ENCODE results near the gene SPNS2. TPM values are rescaled to one million over a fixed set of nuclear protein-coding genes. Genes with fewer than 3 reads are reported as not detected.

Gene SPNS2
- total RNA-seq, 1 donor from 2014 or later: 79.3 TPM

GRCh38 chr17:4512156-4513112, 13.8 kb downstream of the SPNS2 start:
- intact Hi-C loops (cut with DNase I): no loop called here
- no peak overlapping the region for H3K4me3 ChIP-seq
- no peaks in the 10 kb centered on the region for H3K9me3 ChIP-seq
- peaks cover 5% of the 10 kb centered on the region for H3K4me1 ChIP-seq
- H3K36me3 ChIP-seq: no peaks in the 10 kb centered on the region
- no peak for DNase-seq (ENCODE audit: extremely low spot score in 2 of 2)
- no peak overlapping the region for H3K27ac ChIP-seq
- no peak for TF ChIP-seq POLR2A (IDR thresholded peaks at IDR 0.05)
- no peak for TF ChIP-seq CTCF (IDR thresholded peaks at IDR 0.05)
- no peak for TF ChIP-seq POLR2AphosphoS5 (IDR thresholded peaks at IDR 0.05; ENCODE audit: insufficient read depth in 1 of 2, low read depth in 1 of 2)
- no peaks in the 10 kb centered on the region for H3K27me3 ChIP-seq

DNA sequence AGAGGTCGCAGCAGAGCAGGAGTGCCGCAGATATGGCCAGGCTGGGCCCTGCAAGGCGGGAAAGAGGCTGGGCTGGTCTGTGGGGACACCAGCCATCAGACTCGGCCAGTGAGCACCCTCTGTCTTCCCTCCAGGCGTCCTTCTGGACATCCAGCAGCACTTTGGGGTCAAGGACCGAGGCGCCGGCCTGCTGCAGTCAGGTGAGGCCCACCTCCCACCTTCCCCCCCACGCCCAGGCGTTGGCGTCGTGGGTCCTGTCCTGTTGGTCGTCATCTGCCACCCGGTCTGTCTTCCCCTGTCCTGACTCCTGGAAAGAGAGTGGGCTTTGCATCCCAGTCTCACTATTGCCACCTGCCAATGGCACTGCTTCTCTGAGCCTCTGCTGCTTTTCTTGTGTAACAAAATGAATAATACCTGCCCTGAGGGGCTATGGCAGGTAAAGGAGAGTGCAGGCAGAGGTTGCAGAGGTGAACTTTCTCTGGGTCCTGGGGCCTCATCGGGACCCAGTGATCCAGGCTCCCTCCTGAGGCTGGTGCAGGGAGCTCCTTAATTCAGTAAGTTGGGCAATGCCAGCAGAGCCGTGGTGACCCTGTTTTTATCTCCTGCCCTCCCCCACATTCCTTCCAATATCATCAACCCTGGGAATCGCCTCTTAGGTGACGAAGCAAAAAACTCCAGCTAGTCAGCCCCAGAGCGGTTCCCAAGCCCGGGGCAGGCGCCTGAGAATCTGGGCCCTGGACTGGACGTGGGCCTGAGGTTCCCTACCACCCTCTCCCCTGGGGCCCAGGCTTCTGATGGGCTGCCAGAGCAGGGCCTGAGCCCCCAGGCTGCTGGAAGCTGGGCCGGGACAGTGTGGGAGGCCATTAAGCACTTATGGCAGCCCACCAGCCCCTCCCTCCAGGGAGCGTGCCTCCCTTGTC, 14.7 kb downstream of the SPNS2 start:
- peaks cover 5% of the 10 kb centered on the region for H3K4me1 ChIP-seq
- intact Hi-C loops (cut with DNase I): no loop called here

GRCh38 chr17:4514206-4514605, 15.5 kb downstream of the SPNS2 start:
- DNase-seq (ENCODE audit: extremely low spot score in 2 of 2): no peak
- Histone ChIP-seq H3K27me3 (no peaks in the 10 kb centered on the region), H3K4me1 (peaks cover 8% of the 10 kb centered on the region)

More for the DNA sequence above, 14.7 kb downstream of the SPNS2 start:
- no peaks in the 10 kb centered on the region for H3K36me3 ChIP-seq
- H3K9me3 ChIP-seq: no peaks in the 10 kb centered on the region
- TF ChIP-seq CTCF (IDR thresholded peaks at IDR 0.05) (no peak), POLR2A (IDR thresholded peaks at IDR 0.05) (no peak), POLR2AphosphoS5 (IDR thresholded peaks at IDR 0.05; ENCODE audit: insufficient read depth in 1 of 2, low read depth in 1 of 2) (no peak)
- H3K4me3 ChIP-seq: no peak overlapping the region
- H3K27ac ChIP-seq: peak overlapping the region; percentile 10
- no peak for DNase-seq (ENCODE audit: extremely low spot score in 2 of 2)
- no peaks in the 10 kb centered on the region for H3K27me3 ChIP-seq

GRCh38 chr17:4514779-4515178, 16.1 kb downstream of the SPNS2 start:
- DNase-seq (ENCODE audit: extremely low spot score in 2 of 2): no peak
- no peak overlapping the region for H3K4me3 ChIP-seq
- no peak overlapping the region for H3K27ac ChIP-seq

More at GRCh38 chr17:4514206-4514605, 15.5 kb downstream of the SPNS2 start:
- Histone ChIP-seq H3K9me3 (no peaks in the 10 kb centered on the region), H3K36me3 (no peaks in the 10 kb centered on the region), H3K27ac (peak overlapping the region; percentile 10), H3K4me3 (no peak overlapping the region)
- intact Hi-C loops (cut with DNase I): no loop called here
- TF ChIP-seq POLR2A (IDR thresholded peaks at IDR 0.05) (no peak), POLR2AphosphoS5 (IDR thresholded peaks at IDR 0.05; ENCODE audit: insufficient read depth in 1 of 2, low read depth in 1 of 2) (no peak), CTCF (IDR thresholded peaks at IDR 0.05) (no peak)

More at GRCh38 chr17:4514779-4515178, 16.1 kb downstream of the SPNS2 start:
- Histone ChIP-seq H3K27me3 (no peaks in the 10 kb centered on the region), H3K4me1 (peaks cover 13% of the 10 kb centered on the region), H3K9me3 (no peaks in the 10 kb centered on the region), H3K36me3 (no peaks in the 10 kb centered on the region)
- intact Hi-C loops (cut with DNase I): no loop called here
- no peak for TF ChIP-seq POLR2AphosphoS5 (IDR thresholded peaks at IDR 0.05; ENCODE audit: insufficient read depth in 1 of 2, low read depth in 1 of 2)
- no peak for TF ChIP-seq POLR2A (IDR thresholded peaks at IDR 0.05)
- TF ChIP-seq CTCF (IDR thresholded peaks at IDR 0.05): no peak

All from vagina (tissue), 2 donors.